DOHH2 (cell line): ENCODE measurements around the gene UBL4A.
A peak's percentile ranks its signal among the peaks of the same experiment; 100 is the strongest.

ENCODE experiments used
- H3F3A ChIP-seq: fragments of 200-600 bp; sonication (generic), shearing (Covaris generic); 2 replicates; pipeline ENCODE4 v1.6.0; 2016; ENCODE audit warnings: antibody characterized with exemption, mild to moderate bottlenecking; ENCODE audit not compliant: control insufficient read depth, insufficient read depth
- H3K27ac ChIP-seq: fragments of 200-600 bp; sonication (generic); 2 replicates; pipeline ENCODE4 v1.5.1; 2014; ENCODE audit warnings: low read depth, mild to moderate bottlenecking, low read length, moderate library complexity
- H3K27me3 ChIP-seq: fragments of 200-600 bp; sonication (generic); 2 replicates; pipeline ENCODE4 v1.6.1; 2014; ENCODE audit warnings: mild to moderate bottlenecking, low read length, mixed read lengths; ENCODE audit not compliant: control insufficient read depth
- H3K36me3 ChIP-seq: fragments of 200-600 bp; sonication (generic); 2 replicates; pipeline ENCODE4 v1.6.1; 2014; ENCODE audit warnings: mild to moderate bottlenecking, low read length, moderate library complexity, mixed read lengths; ENCODE audit not compliant: control insufficient read depth
- H3K4me1 ChIP-seq: fragments of 200-600 bp; sonication (generic); 2 replicates; pipeline ENCODE4 v1.6.1; 2014; ENCODE audit warnings: mild to moderate bottlenecking, low read length, mixed read lengths; ENCODE audit not compliant: control insufficient read depth
- H3K4me2 ChIP-seq: fragments of 200-600 bp; sonication (generic); 2 replicates; pipeline ENCODE4 v1.6.0; 2014; ENCODE audit warnings: mild to moderate bottlenecking, low read length, moderate library complexity
- H3K4me3 ChIP-seq: fragments of 200-600 bp; sonication (generic); 2 replicates; pipeline ENCODE4 v1.5.1; 2014; ENCODE audit warnings: mild to moderate bottlenecking, low read length, mixed read lengths
- H3K79me2 ChIP-seq: fragments of 200-600 bp; sonication (generic); 2 replicates; pipeline ENCODE4 v1.6.1; 2014; ENCODE audit warnings: mild to moderate bottlenecking, low read length, mixed read lengths; ENCODE audit not compliant: control insufficient read depth
- H3K9me2 ChIP-seq: fragments of 200-600 bp; sonication (generic); replicated peaks from 2 replicates; pipeline ENCODE4 v1.6.1; 2014; ENCODE audit warnings: mild to moderate bottlenecking, low read length, mixed read lengths; ENCODE audit not compliant: control insufficient read depth
- H3K9me3 ChIP-seq: fragments of 200-600 bp; sonication (generic); 2 replicates; pipeline ENCODE4 v1.6.1; 2014; ENCODE audit warnings: antibody characterized with exemption, low read length, mixed read lengths; ENCODE audit not compliant: control insufficient read depth, insufficient read depth
- H4K20me1 ChIP-seq: fragments of 200-600 bp; sonication (generic); 2 replicates; pipeline ENCODE4 v1.6.0; 2014; ENCODE audit warnings: low read depth, mild to moderate bottlenecking, antibody characterized with exemption, low read length, moderate library complexity; ENCODE audit not compliant: control insufficient read depth, insufficient read depth
- CTCF ChIP-seq: fragments of 200-600 bp; sonication (generic); IDR thresholded peaks from one replicate; pipeline ENCODE4 v1.5.1; 2014; ENCODE audit warnings: antibody characterized with exemption, mild to moderate bottlenecking, low read depth, low read length; ENCODE audit not compliant: poor library complexity, severe bottlenecking
- EZH2phosphoT487 ChIP-seq: fragments of 200-600 bp; sonication (generic); IDR thresholded peaks from 2 replicates; pipeline ENCODE4 v1.6.1; 2017; ENCODE audit warnings: borderline replicate concordance, mild to moderate bottlenecking, antibody characterized with exemption, low read length, moderate library complexity, mixed read lengths

The UBL4A gene

GRCh38 chrX:154517101-154517781 lies 30.8 kb upstream of the UBL4A start:
- Histone ChIP-seq H3K4me3 (no peak overlapping the region; the same call in 1 of the 2 replicates), H3K27ac (no peak overlapping the region)

DNA sequence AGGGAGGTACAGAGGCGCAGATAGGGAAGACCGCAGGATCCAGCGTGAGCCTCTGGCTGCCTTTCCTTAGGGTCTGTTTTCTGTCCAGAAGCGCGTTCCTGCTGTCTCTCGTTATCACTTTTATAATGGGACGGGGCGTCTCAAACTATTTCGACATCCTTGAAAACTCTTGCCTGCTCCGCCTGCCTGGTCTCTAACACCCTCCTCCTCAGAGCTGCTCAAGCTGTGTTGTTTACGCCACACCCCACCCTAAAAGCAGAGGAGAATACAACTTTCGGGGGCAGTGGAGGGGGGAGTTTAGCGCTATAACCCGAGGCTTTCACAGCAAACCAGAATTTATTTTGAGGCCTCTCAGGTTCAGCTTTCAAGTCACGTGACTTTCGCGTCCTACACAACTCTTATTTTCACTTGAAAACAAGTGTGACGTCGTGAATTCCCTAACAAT lies 30.3 kb upstream of the UBL4A start:
- Histone ChIP-seq H3K27ac (no peak overlapping the region), H4K20me1 (no peaks in the 10 kb centered on the region), H3F3A (no peaks in the 10 kb centered on the region), H3K27me3 (no peaks in the 10 kb centered on the region), H3K4me2 (peak overlapping the region; percentile 91), H3K4me3 (peak overlapping the region; percentile 78), H3K79me2 (peaks cover 16% of the 10 kb centered on the region), H3K4me1 (peaks cover 15% of the 10 kb centered on the region), H3K36me3 (peaks cover 4% of the 10 kb centered on the region; the same call in 1 of the 2 replicates), H3K9me3 (no peaks in the 10 kb centered on the region), H3K9me2 (no peaks in the 10 kb centered on the region)
- no peak for TF ChIP-seq CTCF
- TF ChIP-seq EZH2phosphoT487 = no peak

More at GRCh38 chrX:154517101-154517781, 30.8 kb upstream of the UBL4A start:
- no peaks in the 10 kb centered on the region for H3F3A ChIP-seq
- peaks cover 16% of the 10 kb centered on the region for H3K79me2 ChIP-seq
- H3K4me1 ChIP-seq = peaks cover 14% of the 10 kb centered on the region
- TF ChIP-seq EZH2phosphoT487 (no peak), CTCF (no peak)
- no peaks in the 10 kb centered on the region for H4K20me1 ChIP-seq
- H3K36me3 ChIP-seq = peaks cover 4% of the 10 kb centered on the region; the same call in 1 of the 2 replicates
- H3K4me2 ChIP-seq = peak overlapping the region; percentile 91
- H3K27me3 ChIP-seq = no peaks in the 10 kb centered on the region
- no peaks in the 10 kb centered on the region for H3K9me2 ChIP-seq
- H3K9me3 ChIP-seq = no peaks in the 10 kb centered on the region

DNA sequence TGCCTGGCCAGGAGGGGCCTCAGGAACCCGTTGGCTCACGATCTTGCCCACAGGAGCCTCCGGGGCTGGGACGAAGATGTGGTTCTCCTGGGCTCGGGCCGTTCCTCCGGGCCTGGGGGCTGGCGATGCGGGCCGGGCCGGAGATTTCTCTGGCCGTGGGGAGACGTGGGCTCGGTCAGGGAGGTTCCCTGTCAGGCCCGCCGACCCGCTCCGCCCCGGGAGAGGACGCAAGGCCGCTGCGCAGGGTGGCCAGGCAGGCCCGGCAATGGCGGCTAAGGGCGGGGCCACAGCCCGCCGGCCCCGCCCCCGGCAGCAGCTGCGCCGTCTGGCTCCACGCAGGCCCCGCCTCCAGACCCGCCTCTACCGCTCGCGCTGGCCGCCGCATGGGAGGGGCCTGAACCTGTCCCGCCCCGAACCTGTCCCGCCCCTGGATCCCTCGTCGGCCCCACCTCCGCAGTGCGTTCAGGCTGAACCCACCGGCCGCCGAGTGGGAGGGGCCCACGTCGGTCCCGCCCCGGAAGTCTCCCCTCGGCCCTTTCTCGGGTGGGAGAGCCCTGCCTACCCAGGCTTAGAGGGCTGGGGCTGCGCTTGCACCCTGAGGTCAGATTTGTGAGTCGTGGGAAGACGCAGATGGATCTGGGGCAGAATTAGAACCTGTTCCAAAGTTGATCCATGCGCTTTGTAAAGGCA lies 29.7 kb upstream of the UBL4A start, which contains the start of gene FAM3A:
FAM3A (minus strand) TSS at position 267 of the 690 bp plus-strand sequence. CDS start 460 bp downstream, outside the sequence.
- Histone ChIP-seq H3K9me3 (no peaks in the 10 kb centered on the region), H3K36me3 (peaks cover 4% of the 10 kb centered on the region; the same call in 1 of the 2 replicates), H4K20me1 (no peaks in the 10 kb centered on the region), H3F3A (no peaks in the 10 kb centered on the region), H3K4me2 (peak within 1 kb of the TSS; percentile 91), H3K79me2 (peaks cover 16% of the 10 kb centered on the region), H3K4me1 (peaks cover 17% of the 10 kb centered on the region), H3K9me2 (no peaks in the 10 kb centered on the region), H3K27ac (peak within 1 kb of the TSS; percentile 35), H3K27me3 (no peaks in the 10 kb centered on the region), H3K4me3 (peak within 1 kb of the TSS; percentile 84)
- TF ChIP-seq EZH2phosphoT487 = no peak
- no peak for TF ChIP-seq CTCF
